ENCODE data around the gene ADGRF3.
"Not testable (repeated sequence)": the region's sequence is repeated elsewhere in the genome, so short reads cannot be mapped to it uniquely, and the experiment has no call there.

Gene ADGRF3

GRCh38 chr2:26279886-26280285 lies 66.7 kb downstream of the ADGRF3 start:
- H3K4me3 ChIP-seq (ENCODE audit: low read length) = no peak overlapping the region
- DNase-seq (ENCODE audit: low read depth) = no peak
- TF ChIP-seq CTCF (conservative IDR thresholded peaks at IDR 0.05; ENCODE audit: low read depth, low read length) = no peak

DNA sequence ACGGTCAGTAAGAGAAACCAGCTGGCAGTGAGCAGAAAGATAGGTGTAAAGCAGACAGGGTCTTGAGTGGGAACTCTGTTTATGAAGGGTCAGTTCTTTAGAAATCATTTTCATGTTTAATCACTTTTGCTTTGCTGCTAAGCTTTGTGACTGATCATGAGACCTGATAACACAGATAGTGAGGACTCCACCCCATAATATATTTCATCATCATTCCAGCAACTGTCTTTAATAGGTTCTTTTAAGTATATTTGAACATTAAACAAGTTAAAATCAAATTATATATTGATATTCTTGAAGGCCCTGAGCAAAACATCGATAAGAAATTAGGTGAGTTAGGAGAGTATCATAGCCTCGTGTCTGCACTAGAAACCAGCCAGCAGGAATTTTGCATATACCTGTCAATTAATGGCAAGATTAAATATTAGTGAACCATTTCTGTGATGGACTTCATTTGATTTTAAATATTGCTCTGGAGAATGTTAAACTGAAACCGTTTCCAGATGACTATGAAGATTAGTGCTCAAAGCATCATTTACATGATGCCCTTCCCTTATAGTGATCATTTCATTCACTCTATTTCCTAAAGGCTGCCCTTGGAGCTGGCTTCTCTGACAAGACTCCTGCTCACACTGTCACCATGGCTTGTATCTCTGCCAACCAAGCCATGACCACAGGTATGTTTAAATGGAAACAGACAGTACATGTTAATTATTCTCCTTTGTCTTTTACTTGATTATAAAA lies 69.9 kb downstream of the ADGRF3 start:
- TF ChIP-seq CTCF (conservative IDR thresholded peaks at IDR 0.05; ENCODE audit: low read depth, low read length) = no peak
- no peak overlapping the region for H3K4me3 ChIP-seq (ENCODE audit: low read length)
- DNase-seq (ENCODE audit: low read depth) = no peak

DNA sequence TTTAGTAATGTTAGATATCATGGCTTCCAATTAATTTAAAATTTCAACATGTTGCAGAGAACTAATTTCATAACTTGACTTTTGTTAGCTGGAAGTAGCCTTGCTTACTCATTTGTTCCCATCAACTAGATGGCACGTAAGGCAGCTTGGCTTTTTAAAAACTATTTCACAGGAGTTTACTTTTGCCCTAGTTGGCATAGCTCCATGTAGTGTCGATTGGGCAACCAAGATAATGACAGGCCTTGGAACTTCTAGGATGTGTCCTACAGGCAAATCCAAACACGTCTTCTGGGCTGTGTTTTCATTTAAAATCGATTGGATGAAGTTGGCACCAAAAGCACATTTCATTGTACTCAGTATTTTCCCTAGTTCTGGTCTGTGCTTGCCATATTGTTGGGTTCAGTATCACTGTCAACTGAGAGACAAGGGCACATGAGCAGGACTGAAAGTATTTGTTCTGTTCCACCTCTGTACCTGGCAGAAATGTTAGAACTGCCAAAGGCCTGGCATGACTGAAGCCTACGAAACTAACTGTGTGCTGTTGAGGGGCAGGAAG lies 72.5 kb downstream of the ADGRF3 start:
- no peak overlapping the region for H3K4me3 ChIP-seq (ENCODE audit: low read length)
- DNase-seq (ENCODE audit: low read depth) = peak; percentile 45

DNA sequence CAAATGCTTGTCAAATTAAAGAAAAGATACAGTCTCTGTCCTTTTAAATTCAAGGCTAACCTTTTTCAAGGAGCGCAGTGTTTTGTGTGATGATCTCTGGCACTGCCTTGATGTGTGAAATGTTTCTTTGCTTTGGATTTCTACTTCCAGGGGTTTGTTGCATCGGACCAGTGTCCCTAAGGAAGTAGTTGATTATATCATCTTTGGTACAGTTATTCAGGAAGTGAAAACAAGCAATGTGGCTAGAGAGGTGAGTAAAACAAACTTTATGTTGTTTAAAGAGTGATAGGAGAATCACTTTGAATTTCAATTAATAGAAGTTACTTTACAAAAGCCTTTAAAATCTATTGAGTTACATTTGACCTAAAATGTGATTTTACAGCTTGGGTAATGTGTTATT lies 73.1 kb downstream of the ADGRF3 start:
- no peak overlapping the region for H3K4me3 ChIP-seq (ENCODE audit: low read length)
- DNase-seq (ENCODE audit: low read depth) = no peak

More for the DNA sequence above, 72.5 kb downstream of the ADGRF3 start:
- no peak for TF ChIP-seq CTCF (conservative IDR thresholded peaks at IDR 0.05; ENCODE audit: low read depth, low read length)

DNA sequence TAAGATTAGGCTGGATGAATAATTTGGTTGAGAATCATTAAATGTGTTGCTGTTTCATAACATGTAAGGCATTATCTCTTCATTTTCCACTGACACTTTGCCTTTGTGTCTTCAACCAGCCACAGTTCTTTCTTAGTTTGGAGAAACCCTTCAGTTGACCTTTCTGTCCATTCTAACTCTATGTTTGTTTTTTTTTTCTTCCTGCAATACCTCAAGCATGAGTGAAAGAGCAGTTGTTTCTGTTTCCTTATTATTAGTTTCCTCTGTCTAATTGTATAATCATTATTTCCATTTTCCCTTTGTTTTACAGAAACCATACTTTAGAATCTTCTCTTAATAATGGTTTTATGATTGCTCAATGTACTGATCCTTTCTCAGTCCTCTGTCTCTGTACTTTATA lies 76.2 kb downstream of the ADGRF3 start:
- no peak overlapping the region for H3K4me3 ChIP-seq (ENCODE audit: low read length)
- TF ChIP-seq CTCF (conservative IDR thresholded peaks at IDR 0.05; ENCODE audit: low read depth, low read length) = no peak
- DNase-seq (ENCODE audit: low read depth) = no peak

More for the DNA sequence above, 73.1 kb downstream of the ADGRF3 start:
- no peak for TF ChIP-seq CTCF (conservative IDR thresholded peaks at IDR 0.05; ENCODE audit: low read depth, low read length)

GRCh38 chr2:26269571-26270158 lies 76.9 kb downstream of the ADGRF3 start:
- H3K4me3 ChIP-seq (ENCODE audit: low read length) = no peak overlapping the region

DNA sequence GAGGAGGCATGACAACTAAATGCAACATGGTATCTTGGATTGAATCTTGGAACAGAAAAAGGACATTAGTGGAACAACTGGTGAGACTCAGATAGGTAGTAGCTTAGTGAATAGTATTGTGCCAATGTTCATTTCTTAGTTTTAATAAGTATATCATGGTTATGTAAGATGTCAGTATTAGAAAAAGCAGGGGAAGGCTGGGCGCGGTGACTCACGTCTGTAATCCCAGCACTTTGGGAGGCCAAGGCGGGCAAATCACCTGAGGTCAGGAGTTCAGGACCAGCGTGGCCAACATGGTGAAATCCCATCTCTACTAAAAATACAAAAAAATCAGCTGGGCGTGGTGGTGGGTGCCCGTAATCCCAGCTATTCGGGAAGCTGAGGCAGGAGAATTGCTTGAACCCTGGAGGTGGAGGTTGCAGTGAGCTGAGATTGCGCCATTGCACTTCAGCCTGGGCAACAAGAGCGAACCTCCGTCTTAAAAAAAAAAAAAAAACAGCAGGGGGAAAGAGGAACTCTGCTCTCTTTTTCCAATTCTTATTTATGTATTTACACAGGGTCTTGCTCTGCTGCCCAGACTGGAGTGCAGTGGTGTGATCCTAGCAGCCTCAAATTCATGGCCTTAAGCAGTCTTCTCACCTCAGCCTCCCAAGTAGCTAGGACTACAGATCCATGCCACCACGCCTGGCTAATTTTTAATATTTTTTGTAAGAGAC lies 77.8 kb downstream of the ADGRF3 start:
- H3K4me3 ChIP-seq (ENCODE audit: low read length); DNase-seq (ENCODE audit: low read depth): not testable (repeated sequence)

More at GRCh38 chr2:26269571-26270158, 76.9 kb downstream of the ADGRF3 start:
- TF ChIP-seq CTCF (conservative IDR thresholded peaks at IDR 0.05; ENCODE audit: low read depth, low read length) = no peak
- DNase-seq (ENCODE audit: low read depth) = no peak

All from retinal pigment epithelial cell (primary cell).